ENCODE measurements around the gene NES. TPM values are rescaled to one million over a fixed set of nuclear protein-coding genes. Genes with fewer than 3 reads are reported as not detected.

Gene NES
- total RNA-seq, 2 donors from 2014 or later, result 0.05 TPM; not detected in 1

GRCh38 chr1:156669794-156670193 lies 7.4 kb downstream of the NES start:
- peaks cover 34% of the 10 kb centered on the region for H3K27me3 Mint-ChIP-seq (ENCODE audit: low read depth)
- H3K4me1 Mint-ChIP-seq (ENCODE audit: low read depth), result no peaks in the 10 kb centered on the region
- DNase-seq (no peak), ATAC-seq (replicated peaks in 1 of 2) (no peak)
- H3K9me3 Mint-ChIP-seq, result no peaks in the 10 kb centered on the region
- H3K4me3 Mint-ChIP-seq, result no peak overlapping the region
- no peak overlapping the region for H3K27ac Mint-ChIP-seq
- no peaks in the 10 kb centered on the region for H3K36me3 Mint-ChIP-seq (ENCODE audit: insufficient read depth in 2 of 2)

- no peaks in the 10 kb centered on the region for H3K36me3 Mint-ChIP-seq (ENCODE audit: insufficient read depth in 2 of 2)
- ATAC-seq (replicated peaks in 1 of 2) (no peak), DNase-seq (no peak)
- H3K27me3 Mint-ChIP-seq (ENCODE audit: low read depth), result peaks cover 28% of the 10 kb centered on the region
- no peak overlapping the region for H3K27ac Mint-ChIP-seq
- no peaks in the 10 kb centered on the region for H3K4me1 Mint-ChIP-seq (ENCODE audit: low read depth)
- no peaks in the 10 kb centered on the region for H3K9me3 Mint-ChIP-seq
- H3K4me3 Mint-ChIP-seq, result no peak overlapping the region
Measured at GRCh38 chr1:156668801-156669637, 8.2 kb downstream of the NES start.

- Mint-ChIP-seq H3K4me1 (ENCODE audit: low read depth) (peaks cover 6% of the 10 kb centered on the region), H3K36me3 (ENCODE audit: insufficient read depth in 2 of 2) (no peaks in the 10 kb centered on the region), H3K27me3 (ENCODE audit: low read depth) (peaks cover 19% of the 10 kb centered on the region), H3K9me3 (no peaks in the 10 kb centered on the region), H3K4me3 (no peak overlapping the region), H3K27ac (no peak overlapping the region)
- no peak for ATAC-seq (replicated peaks in 1 of 2)
- no peak for DNase-seq
Measured at GRCh38 chr1:156667968-156668709, 9.1 kb downstream of the NES start.

- peaks cover 18% of the 10 kb centered on the region for H3K27me3 Mint-ChIP-seq (ENCODE audit: low read depth)
- no peak for DNase-seq
- H3K27ac Mint-ChIP-seq, result no peak overlapping the region
- H3K9me3 Mint-ChIP-seq, result no peaks in the 10 kb centered on the region
- H3K4me1 Mint-ChIP-seq (ENCODE audit: low read depth), result peaks cover 11% of the 10 kb centered on the region
- no peak for ATAC-seq (replicated peaks in 1 of 2)
- no peak overlapping the region for H3K4me3 Mint-ChIP-seq
- no peaks in the 10 kb centered on the region for H3K36me3 Mint-ChIP-seq (ENCODE audit: insufficient read depth in 2 of 2)
Measured at GRCh38 chr1:156667610-156667967, 9.6 kb downstream of the NES start.

- Mint-ChIP-seq H3K4me1 (ENCODE audit: low read depth) (peaks cover 15% of the 10 kb centered on the region), H3K27me3 (ENCODE audit: low read depth) (peaks cover 12% of the 10 kb centered on the region), H3K27ac (no peak overlapping the region), H3K9me3 (no peaks in the 10 kb centered on the region), H3K4me3 (no peak overlapping the region), H3K36me3 (ENCODE audit: insufficient read depth in 2 of 2) (no peaks in the 10 kb centered on the region)
- ATAC-seq (replicated peaks in 1 of 2) (no peak), DNase-seq (no peak)
Measured at GRCh38 chr1:156666862-156667609, 10.2 kb downstream of the NES start.

- Mint-ChIP-seq H3K9me3 (no peaks in the 10 kb centered on the region), H3K4me1 (ENCODE audit: low read depth) (peaks cover 27% of the 10 kb centered on the region), H3K27ac (no peak overlapping the region), H3K27me3 (ENCODE audit: low read depth) (no peaks in the 10 kb centered on the region), H3K36me3 (ENCODE audit: insufficient read depth in 2 of 2) (no peaks in the 10 kb centered on the region), H3K4me3 (no peak overlapping the region)
- ATAC-seq (replicated peaks in 1 of 2) (no peak), DNase-seq (no peak)
Measured at GRCh38 chr1:156665539-156665938, 11.7 kb downstream of the NES start.

- Mint-ChIP-seq H3K4me1 (ENCODE audit: low read depth) (peaks cover 33% of the 10 kb centered on the region), H3K27ac (no peak overlapping the region), H3K4me3 (no peak overlapping the region), H3K9me3 (no peaks in the 10 kb centered on the region), H3K27me3 (ENCODE audit: low read depth) (no peaks in the 10 kb centered on the region), H3K36me3 (ENCODE audit: insufficient read depth in 2 of 2) (no peaks in the 10 kb centered on the region)
- no peak for ATAC-seq (replicated peaks in 1 of 2)
- no peak for DNase-seq
Measured at GRCh38 chr1:156664767-156665411, 12.3 kb downstream of the NES start.

GRCh38 chr1:156664046-156664766 lies 13.0 kb downstream of the NES start:
- no peak overlapping the region for H3K4me3 Mint-ChIP-seq
- no peak for DNase-seq
- H3K4me1 Mint-ChIP-seq (ENCODE audit: low read depth), result peaks cover 40% of the 10 kb centered on the region
- H3K36me3 Mint-ChIP-seq (ENCODE audit: insufficient read depth in 2 of 2), result no peaks in the 10 kb centered on the region
- ATAC-seq (replicated peaks in 1 of 2), result no peak
- H3K9me3 Mint-ChIP-seq, result no peaks in the 10 kb centered on the region
- H3K27ac Mint-ChIP-seq, result no peak overlapping the region
- H3K27me3 Mint-ChIP-seq (ENCODE audit: low read depth), result no peaks in the 10 kb centered on the region

GRCh38 chr1:156663178-156663577 lies 14.0 kb downstream of the NES start:
- no peak for ATAC-seq (replicated peaks in 1 of 2)
- no peaks in the 10 kb centered on the region for H3K9me3 Mint-ChIP-seq
- H3K4me1 Mint-ChIP-seq (ENCODE audit: low read depth), result peaks cover 51% of the 10 kb centered on the region
- H3K27me3 Mint-ChIP-seq (ENCODE audit: low read depth), result peaks cover 5% of the 10 kb centered on the region
- H3K4me3 Mint-ChIP-seq, result no peak overlapping the region
- DNase-seq, result no peak
- no peak overlapping the region for H3K27ac Mint-ChIP-seq
- H3K36me3 Mint-ChIP-seq (ENCODE audit: insufficient read depth in 2 of 2), result no peaks in the 10 kb centered on the region

- Mint-ChIP-seq H3K4me3 (no peak overlapping the region), H3K36me3 (ENCODE audit: insufficient read depth in 2 of 2) (no peaks in the 10 kb centered on the region), H3K4me1 (ENCODE audit: low read depth) (peaks cover 54% of the 10 kb centered on the region), H3K27ac (no peak overlapping the region), H3K27me3 (ENCODE audit: low read depth) (peaks cover 10% of the 10 kb centered on the region), H3K9me3 (no peaks in the 10 kb centered on the region)
- DNase-seq (no peak), ATAC-seq (replicated peaks in 1 of 2) (no peak)
Measured at GRCh38 chr1:156662800-156663055, 14.5 kb downstream of the NES start.

GRCh38 chr1:156662005-156662799 lies 15.0 kb downstream of the NES start:
- Mint-ChIP-seq H3K36me3 (ENCODE audit: insufficient read depth in 2 of 2) (no peaks in the 10 kb centered on the region), H3K4me3 (no peak overlapping the region), H3K9me3 (no peaks in the 10 kb centered on the region), H3K4me1 (ENCODE audit: low read depth) (peaks cover 59% of the 10 kb centered on the region), H3K27ac (no peak overlapping the region), H3K27me3 (ENCODE audit: low read depth) (peaks cover 15% of the 10 kb centered on the region)
- ATAC-seq (replicated peaks in 1 of 2) (no peak), DNase-seq (no peak)

- Mint-ChIP-seq H3K4me3 (peak overlapping the region; percentile 83 to 90), H3K4me1 (ENCODE audit: low read depth) (peaks cover 66% of the 10 kb centered on the region), H3K9me3 (no peaks in the 10 kb centered on the region), H3K36me3 (ENCODE audit: insufficient read depth in 2 of 2) (no peaks in the 10 kb centered on the region), H3K27ac (peak overlapping the region; percentile 80), H3K27me3 (ENCODE audit: low read depth) (peaks cover 30% of the 10 kb centered on the region)
- ATAC-seq (replicated peaks in 1 of 2) (peak; percentile 22 to 26), DNase-seq (no peak)
Measured at GRCh38 chr1:156660752-156661112, 16.5 kb downstream of the NES start.

All from activated T-cell treated with anti-CD3 and anti-CD28 coated beads, Interleukin-2, amount 50 U/mL, for 72 hours (primary cell).